ENCODE results near the gene TMEM239. TPM values are rescaled to one million over a fixed set of nuclear protein-coding genes. Genes with fewer than 3 reads are reported as not detected.

The TMEM239 gene
- polyA plus RNA-seq, 1 of the 3 experiments (the other 2 are of a cell fraction): 0.02 TPM

GRCh38 chr20:2867081-2867864 is 51.1 kb downstream of the TMEM239 start (continued):
- TF ChIP-seq TEAD4 (IDR thresholded peaks at IDR 0.05; ENCODE audit: borderline replicate concordance, insufficient read depth): no peak
- TF ChIP-seq USF1 (IDR thresholded peaks at IDR 0.05; ENCODE audit: borderline replicate concordance, low read depth): no peak

Other genes with a start within 250 kb of the TMEM239 start
- gene NOP56, start 163.7 kb upstream of the TMEM239 start, polyA plus RNA-seq (2012; rRNA removed): 158 and 218 TPM in 2 replicates
- gene IDH3B, start 152.1 kb upstream of the TMEM239 start, polyA plus RNA-seq (2012; rRNA removed): 233 and 268 TPM in 2 replicates
- 15.9 and 20.6 TPM in 2 replicates for gene EBF4, start 123.6 kb upstream of the TMEM239 start, polyA plus RNA-seq (2012; rRNA removed)
- gene CPXM1, start 15.7 kb upstream of the TMEM239 start, polyA plus RNA-seq (2012; rRNA removed): 58.3 and 99.9 TPM in 2 replicates
- gene C20orf141, start 1.4 kb upstream of the TMEM239 start, polyA plus RNA-seq (2012; rRNA removed): 1.1 and 1.2 TPM in 2 replicates
- gene PCED1A, start 24.3 kb downstream of the TMEM239 start, polyA plus RNA-seq (2012; rRNA removed): 65.2 and 73.6 TPM in 2 replicates
- gene VPS16, start 24.4 kb downstream of the TMEM239 start, polyA plus RNA-seq (2012; rRNA removed): 62.0 and 78.4 TPM in 2 replicates
- 47.6 and 55.4 TPM in 2 replicates for gene PTPRA, start 57.1 kb downstream of the TMEM239 start, polyA plus RNA-seq (2012; rRNA removed)
- gene GNRH2, start 227.3 kb downstream of the TMEM239 start, polyA plus RNA-seq (2012; rRNA removed): 0.31 and 0.58 TPM in 2 replicates
- gene MRPS26, start 229.7 kb downstream of the TMEM239 start, polyA plus RNA-seq (2012; rRNA removed): 114 and 152 TPM in 2 replicates